ENCODE results near the gene ZNF562.

- TF ChIP-seq CTCF (IDR thresholded peaks at IDR 0.05) (no peak), EZH2phosphoT487 (IDR thresholded peaks at IDR 0.05) (no peak), EZH2 (IDR thresholded peaks at IDR 0.05) (no peak)
These were observed 30.4 kb downstream of the ZNF562 start for GRCh38 chr19:9644472-9644871.

All from neural progenitor cell (in vitro differentiated cells).